ENCODE measurements around the gene TMEM130.

DNA sequence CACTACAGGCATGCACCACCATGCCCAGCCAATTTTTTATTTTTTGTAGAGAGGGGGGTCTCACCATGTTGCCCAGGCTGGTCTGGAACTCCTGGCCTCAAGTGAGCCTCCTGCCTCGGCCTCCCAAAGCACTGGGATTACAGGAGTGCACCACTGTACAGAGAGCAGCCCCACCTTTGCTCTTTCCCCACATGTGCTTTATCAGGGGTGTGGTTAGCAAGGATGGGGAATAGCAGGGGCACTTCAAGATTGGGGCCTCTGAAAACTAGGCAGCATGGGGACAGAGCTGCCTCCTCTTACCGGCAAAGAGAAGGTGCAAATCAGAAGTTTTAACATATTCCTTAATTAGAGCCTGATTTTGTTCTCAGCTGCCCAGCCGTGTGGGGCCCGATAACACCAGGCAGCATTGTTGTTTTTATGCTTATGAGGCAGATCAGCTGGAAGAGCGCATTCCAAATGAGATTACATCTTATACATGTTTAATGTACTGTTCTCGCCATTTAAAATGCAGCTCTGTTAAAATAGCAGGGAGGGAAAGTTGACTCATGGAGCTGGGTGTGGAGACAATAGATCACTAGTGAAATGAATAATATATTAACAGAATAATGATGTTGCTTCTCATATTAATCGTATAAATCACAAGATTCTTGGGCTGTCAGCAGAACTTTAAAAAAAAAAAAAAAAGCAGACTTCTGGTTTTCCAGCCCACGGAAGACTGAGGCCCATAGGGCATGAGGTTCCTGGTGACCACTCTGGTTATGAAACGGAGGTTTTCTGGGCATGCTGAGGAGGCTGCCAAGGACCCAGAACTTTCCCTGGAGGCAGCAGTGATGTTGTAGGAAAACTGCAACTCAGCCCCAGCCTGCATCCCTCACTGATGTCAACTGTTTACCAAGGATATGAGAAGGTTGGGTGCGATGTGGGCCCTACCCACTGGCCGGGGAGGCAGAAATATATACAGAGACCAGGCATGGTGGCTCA is 62.5 kb downstream of the TMEM130 start:
- TF ChIP-seq, protein P1, sequence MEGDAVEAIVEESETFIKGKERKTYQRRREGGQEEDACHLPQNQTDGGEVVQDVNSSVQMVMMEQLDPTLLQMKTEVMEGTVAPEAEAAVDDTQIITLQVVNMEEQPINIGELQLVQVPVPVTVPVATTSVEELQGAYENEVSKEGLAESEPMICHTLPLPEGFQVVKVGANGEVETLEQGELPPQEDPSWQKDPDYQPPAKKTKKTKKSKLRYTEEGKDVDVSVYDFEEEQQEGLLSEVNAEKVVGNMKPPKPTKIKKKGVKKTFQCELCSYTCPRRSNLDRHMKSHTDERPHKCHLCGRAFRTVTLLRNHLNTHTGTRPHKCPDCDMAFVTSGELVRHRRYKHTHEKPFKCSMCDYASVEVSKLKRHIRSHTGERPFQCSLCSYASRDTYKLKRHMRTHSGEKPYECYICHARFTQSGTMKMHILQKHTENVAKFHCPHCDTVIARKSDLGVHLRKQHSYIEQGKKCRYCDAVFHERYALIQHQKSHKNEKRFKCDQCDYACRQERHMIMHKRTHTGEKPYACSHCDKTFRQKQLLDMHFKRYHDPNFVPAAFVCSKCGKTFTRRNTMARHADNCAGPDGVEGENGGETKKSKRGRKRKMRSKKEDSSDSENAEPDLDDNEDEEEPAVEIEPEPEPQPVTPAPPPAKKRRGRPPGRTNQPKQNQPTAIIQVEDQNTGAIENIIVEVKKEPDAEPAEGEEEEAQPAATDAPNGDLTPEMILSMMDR (optimal IDR thresholded peaks at IDR 0.05 in 1 of 3, IDR thresholded peaks at IDR 0.05 in 1 of 3, conservative IDR thresholded peaks at IDR 0.05 in 1 of 3; ENCODE audit: extremely low read depth in 1 of 3, insufficient read depth in 2 of 3, low read length in 3 of 3) = no peak
- TF ChIP-seq EZH2 (IDR thresholded peaks at IDR 0.05; ENCODE audit: low read length) = no peak
